NCI-H187 (cell line): ENCODE results near the gene KCNQ1OT1.

Source experiments
- DNase-seq, 2 experiments: peaks; one replicate each; lab custom pipeline; 2025; lab: John Stamatoyannopoulos, UW

The KCNQ1OT1 gene

DNA sequence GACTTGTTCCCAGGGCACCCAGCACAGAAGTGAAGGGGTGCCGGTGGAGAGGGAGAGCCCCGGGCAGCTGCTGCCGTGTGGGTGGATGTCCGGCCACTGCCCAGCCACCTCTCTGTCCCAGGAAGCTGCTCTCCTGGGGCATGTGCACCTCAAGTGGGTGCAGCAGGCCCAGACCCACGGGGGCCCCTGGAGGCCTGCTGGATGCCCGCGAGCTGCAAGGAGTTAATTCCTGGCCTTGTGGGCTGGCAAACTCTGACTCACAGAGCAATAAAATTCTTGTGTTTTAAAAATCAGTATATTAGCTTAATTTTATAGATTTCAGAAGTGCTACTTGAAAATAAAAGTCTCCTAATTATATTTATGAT lies 37.4 kb upstream of the KCNQ1OT1 start:
- DNase-seq = no peak

DNA sequence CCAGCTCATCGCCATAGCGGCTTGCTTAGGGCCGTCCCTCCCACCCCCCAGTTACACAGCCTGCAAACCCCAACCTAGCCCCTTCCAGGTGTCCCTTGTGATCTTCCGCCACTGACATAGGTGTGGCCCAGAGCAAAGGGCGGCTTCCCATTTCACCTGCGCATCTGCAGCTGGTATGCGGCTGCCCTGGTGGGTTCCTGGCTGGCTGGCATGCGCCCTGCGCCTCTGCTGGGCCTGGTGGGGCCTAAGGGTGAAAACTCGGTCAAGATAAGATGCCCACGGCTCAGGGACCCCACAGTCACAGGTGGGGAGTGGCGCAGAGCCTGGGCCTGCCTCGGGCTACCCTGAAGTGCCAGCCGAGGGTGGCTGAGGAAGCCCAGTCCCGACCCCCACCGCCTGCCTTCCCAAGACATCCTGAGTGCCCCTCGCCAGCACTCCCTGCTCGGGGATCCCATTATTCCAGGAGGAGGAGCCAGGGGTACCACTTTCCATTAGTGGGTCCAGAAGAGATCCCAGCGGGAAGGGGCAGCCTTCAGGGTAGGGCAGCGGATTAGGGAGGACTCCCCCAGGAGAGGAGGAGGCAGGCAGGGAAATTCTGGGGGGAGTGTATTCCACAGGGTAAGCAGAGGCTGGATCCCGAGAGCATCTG lies 36.9 kb upstream of the KCNQ1OT1 start:
- no peak for DNase-seq

DNA sequence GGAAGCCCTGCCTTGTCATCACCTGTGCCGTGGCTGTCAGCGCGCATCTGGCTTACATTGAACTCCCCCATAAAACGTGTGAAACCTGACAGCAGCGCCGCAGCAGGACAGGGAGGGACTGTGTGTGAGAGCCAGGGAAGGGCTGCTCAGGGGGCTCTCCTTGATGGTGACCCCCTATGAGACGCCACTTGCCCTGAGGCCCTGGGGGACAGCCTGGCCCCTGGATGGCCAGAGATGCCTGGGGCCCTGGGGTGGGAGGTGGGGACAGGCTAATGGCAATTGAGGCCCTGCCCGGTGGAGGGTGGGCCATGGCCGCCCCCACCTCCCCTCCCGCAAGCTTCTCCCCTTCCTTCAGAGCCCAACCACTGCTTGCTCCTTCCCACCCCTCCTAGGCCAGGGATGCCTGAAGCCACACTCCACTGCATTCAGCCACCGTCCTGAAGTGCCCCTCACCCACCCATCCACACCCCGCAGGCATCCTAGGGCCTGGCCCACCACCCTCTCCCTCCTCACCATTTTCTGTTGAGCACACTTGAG lies 35.3 kb upstream of the KCNQ1OT1 start:
- no peak for DNase-seq

DNA sequence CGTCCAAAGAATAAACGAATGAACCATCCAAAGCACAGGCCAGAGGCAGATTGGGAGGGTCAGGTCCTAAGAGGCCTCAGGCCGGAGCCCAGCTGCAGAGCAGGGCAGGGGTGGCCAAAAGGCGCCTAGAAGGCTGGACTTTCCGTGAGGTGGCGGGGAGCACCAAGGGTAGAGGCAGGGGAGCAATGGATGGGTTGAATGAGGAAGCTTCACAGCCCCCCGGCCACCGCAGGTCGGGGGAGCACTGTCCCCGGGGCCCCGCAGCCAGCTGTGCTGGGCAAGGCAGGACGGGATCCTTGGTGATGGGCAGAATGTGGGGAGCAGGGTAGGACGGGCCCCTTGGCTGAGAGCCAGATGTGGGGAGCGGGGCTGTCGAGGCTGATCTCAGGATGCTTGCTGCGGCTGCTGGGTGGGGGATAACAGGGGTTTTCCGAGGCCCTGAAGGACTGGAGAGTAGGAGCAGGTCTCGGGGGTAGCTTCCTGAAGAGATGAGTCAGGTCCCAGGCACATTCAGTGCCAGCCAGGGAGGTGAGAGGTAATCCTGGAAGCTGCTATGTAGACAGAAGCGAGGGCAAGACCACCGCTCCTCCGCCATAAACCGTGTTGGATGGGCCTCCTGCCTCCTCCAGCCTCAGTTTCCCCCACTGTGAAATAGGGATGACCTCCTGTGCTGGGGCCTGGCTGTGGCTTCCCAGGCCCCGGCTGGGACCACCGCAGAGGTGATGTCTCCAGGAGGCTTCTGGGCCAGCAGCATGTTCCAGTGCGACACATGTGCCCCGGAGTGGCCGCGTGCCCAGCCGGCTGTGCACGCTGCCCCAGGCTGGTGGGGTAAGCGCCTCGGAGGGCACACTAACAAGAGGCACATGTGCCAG lies 34.6 kb upstream of the KCNQ1OT1 start:
- no peak for DNase-seq

DNA sequence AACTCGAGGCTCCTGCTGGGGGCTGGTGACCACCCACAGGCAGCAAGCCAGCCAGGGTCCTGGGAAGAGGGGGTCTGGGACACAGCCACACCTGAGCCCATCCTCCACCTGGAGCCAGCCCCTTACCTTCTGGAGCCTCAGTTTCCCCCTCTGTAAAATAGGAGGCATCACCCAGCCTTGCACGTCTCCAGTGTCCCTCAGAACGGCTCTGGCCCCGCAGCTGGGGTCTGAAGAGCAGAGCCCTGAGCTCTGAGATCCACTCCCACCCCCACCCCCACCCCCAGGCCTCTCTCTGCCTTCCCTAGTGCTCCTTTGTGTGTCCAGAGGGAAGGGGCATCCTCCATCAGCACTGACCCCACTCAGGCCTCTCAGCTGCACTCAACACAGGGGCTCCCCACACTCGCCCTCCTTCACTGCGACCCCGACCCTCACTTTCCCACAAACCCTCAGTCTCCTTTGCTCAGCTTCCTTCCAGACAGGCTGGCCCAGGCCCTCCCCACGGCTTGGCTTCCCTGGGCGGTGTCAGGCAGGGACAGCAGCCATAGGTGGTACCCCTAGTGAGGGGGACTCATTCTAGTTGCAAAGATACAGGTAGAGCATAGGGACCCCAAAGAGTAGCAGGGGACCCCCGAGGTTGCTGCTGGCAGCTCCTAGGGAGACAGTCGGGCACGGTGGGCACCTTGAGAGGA lies 33.3 kb upstream of the KCNQ1OT1 start:
- no peak for DNase-seq

DNA sequence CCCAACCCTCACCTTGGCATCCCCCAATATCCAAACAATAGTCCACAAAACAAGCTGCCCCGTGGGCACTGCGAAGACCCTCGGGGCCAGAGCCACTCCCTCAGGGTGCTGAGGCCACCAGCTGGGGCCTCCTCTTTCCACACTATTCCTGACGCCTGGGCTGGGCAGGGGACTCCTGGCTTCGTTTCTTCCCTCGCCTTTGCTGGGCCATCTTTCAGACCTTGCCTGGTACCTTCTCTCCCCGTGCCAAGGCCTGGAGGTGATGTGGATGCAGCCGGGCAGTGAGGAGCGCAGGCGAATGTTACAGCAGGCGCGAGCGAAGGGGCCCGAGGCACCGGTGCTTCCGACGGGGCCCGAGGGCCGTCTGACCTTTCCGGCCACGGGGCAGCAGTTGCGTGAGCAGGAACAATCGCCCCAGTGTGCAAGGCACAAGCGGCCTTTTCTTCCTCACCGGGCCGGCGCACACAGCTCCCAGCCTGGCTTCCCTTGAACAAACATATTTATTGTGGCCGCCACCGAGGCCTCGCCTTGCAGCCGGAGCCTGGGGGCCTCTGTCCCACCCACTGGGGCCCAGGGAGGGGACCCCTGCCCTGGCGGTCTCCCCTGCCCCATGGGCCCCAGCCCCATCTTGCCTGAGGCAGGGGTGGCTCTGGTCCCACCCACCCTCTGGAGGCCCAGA lies 32.6 kb upstream of the KCNQ1OT1 start:
- no peak for DNase-seq

DNA sequence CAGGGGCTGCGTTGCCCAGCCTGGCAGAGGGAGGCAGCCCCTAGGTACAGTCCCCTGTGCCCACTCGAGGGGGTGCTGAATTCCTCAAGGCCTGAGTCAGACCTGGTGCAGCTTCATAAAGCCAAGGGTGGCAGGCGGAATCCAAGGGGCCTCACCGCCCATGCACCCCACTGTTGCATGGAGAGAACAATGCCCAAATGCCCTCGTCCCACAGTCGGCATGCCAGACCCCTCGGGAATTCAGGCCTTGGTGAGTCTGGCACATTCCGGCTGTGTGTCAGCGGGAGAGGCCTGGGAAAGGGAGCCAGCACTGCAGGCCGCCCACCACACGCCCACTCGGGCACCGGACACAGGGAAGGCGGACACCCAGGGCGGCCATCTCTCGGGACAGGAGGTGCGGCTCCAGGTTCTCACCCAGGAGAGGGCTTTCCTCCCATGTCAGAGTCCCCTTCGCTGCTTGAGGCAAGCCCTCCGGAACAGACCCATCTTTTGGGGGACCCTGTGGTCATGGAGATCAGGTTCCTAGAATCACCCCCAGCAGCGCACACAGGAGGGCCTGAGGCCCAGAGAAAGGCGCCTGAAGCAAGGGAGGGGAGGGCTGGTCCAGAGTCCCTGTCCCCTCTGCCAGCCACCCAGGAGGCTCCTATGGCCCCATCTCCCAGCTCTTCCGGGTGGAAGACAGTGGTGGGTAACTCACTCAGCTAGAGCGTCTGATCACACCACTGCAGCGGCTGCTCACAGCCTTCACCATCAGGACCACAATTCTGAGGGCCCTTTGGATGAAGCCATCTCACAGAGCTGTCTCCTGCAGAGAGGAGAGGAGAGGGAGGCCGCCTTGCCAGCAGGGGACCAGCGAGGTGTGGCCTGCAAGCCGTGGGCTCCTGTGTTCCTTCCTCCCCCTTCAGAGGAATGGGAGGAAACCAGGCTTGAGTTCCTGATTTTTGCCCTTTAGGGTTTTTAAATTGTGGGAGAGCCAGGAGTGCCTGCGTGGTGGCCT lies 31.6 kb upstream of the KCNQ1OT1 start:
- DNase-seq = no peak

DNA sequence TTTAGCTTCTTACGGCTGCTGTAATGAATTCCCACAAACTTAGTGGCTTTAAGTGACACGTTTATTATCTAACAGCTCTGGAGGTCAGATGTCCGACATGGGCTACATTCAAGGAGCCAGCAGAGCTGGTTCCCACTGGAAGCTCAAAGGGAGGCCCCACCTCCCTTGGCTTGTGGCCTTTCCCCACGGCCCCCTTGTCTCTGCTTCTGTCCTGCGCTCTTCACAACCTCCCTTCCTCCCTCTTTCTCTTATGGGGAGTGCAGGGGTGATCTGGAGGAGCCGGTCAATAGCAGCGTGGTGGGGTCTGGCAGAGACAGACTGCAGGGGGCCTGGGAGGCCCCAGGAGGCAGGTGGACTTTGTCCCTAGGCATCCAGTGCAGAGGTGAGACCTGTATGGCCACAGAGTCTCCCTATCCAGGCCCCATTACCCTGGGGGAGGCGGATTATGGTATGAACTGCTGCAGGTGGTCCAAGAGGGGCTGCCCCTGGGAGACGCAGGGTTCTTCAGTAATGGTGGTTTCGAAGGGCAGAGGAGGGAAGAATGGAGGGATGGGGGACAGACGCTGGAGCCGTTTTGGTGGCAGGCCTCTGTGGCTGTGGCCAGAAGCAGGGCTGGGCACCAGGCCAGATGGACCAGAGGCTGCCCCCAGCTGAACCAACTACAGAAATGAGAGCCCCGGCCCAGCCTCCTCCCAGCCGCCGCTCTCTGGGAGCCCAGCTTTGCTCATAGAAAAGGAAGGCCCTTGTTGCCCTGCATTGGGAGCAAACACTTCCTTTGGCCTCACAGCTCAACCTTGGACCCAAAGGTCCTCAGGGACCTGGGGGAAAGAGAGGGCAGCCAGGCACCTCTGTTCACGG lies 30.7 kb upstream of the KCNQ1OT1 start:
- DNase-seq = no peak

DNA sequence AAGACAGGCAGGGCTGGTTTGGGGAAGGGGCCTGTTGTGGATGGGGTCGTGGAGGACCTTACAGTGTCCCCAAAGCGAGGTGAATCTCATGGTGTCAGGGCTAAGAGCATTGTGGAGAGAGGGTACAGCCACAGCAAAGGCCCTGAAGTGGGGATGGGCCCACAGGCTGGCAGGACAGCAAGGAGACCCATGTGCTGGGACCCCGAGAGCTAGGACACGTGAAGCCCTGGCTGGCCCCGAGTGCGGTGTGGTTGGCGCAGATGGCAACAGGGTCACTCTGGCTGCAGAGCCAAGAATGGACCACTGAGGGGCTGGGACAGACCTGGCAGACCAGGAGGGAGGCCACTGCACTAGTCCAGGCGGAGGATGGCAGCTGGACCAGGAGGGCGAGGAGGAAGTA lies 30.0 kb upstream of the KCNQ1OT1 start:
- no peak for DNase-seq

DNA sequence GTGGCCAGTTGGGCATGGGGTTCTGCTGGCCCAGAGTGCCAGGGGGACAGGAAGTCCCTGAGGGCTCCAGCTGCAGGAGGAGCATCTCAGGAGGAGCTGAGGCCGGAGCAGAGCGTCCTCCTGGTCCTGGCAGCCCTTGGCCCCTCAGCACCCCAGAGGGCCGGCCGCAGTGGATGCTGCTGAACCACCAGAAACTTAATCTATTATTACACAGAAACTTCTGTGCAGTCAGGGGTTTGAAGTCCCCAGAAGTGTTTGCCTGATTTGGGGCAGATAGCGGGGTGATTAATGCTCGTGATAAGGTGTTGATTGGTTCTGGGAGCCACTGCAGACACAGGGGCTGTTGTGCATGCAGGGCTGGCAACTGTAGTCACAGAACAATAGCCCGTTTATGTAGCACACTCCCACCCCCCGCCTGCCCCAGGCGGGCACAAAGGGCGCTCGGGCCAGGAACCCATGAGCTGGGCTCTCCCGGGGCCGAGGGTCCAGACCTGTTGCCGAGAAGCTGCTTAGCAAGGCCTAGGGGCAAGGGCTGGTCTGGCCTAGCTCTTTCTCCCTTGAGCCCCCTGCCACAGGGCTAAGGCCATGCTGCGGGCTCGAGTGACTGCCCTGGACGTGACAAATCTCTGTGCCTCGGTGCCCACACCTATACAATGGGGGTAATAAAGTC lies 29.0 kb upstream of the KCNQ1OT1 start:
- DNase-seq = no peak

DNA sequence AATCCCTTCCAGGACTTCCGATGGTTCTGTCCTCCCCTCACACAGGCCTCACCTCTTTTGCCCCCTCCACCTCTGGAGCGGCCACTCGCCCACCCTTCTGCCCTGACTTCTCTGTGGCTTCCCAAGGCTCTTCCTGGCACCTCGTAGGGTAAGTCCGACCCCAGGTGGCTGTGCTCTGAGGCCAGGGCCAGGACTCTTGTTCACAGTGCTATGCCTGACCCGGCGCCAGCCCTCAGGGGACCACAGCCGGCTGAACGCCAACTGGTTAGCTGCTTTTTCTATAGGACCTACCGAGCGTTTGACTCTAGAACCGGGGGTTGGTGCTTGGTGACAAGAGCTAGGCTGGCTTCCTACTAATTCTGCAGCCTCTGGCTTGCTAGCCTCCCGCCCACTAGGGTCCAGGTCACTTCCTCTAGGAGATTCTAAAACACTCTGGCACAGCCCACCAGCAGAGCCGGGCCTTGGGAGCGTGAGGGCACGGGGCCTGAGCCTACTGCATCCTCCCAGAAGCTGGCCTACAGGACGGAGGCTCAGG lies 28.4 kb upstream of the KCNQ1OT1 start:
- no peak for DNase-seq

DNA sequence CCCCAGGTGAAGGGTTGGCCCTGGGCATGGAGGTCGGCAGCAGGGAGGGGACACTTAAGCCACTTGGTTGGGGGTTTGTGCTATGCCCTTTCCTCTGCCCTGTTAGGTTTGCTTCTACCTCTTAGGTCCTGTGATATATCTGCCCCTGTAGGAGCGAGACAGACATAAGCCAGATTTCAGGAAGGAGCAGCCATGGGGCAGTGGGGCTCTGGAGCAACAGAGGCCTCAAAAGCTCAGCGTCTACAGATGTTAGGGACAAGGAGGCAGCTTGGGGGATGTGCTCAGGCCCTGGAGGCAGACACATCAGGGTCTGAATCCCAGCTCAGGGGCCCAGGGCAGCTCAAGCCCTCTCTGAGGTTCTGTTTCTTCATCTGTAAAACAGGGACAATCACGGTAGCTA lies 27.2 kb upstream of the KCNQ1OT1 start:
- no peak for DNase-seq

DNA sequence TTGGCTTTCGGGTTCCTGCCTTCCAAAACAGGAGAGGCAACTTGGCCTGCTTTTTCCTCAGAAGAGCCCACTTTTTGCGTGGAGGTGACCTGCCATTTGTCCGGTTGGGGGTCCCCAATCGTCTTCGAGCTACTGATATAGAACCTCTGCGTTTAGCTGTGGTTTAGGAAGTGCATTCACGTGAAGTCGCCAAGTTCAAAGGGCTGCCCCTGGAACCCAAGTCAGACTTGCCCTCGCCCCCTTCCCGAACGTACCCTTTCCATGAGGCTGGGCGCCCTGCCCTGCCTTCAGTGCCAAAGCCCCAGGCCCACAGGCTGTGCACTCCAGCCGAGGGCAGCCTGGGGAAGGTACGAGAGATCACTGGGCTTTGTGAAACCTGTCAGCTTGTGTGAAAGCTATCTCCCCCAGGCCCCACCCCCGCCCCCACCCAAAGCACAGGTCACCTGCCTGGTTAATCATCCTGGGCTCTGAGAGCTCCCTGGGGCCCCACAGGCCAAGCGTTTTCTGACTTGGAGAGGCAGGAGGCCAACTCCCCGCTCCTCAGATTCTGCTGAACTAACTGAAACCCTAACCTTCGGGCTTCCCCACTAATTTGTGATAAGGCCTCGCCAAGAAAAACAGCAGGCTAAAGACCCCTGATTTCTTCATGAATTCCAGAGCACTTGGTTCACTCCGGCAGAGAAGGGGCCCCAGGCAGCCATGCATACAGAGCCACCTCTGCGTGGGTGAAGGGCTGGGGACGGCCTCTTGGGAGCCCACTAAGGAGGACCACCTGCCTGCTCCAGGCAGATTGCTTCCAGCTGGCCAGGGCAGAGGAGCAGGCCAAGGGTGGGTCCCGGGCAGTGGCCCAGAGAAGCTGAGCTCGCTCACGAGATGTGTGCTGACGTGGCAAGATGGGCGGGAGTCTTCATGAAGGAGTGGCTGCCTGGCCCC lies 25.8 kb upstream of the KCNQ1OT1 start:
- DNase-seq = no peak

DNA sequence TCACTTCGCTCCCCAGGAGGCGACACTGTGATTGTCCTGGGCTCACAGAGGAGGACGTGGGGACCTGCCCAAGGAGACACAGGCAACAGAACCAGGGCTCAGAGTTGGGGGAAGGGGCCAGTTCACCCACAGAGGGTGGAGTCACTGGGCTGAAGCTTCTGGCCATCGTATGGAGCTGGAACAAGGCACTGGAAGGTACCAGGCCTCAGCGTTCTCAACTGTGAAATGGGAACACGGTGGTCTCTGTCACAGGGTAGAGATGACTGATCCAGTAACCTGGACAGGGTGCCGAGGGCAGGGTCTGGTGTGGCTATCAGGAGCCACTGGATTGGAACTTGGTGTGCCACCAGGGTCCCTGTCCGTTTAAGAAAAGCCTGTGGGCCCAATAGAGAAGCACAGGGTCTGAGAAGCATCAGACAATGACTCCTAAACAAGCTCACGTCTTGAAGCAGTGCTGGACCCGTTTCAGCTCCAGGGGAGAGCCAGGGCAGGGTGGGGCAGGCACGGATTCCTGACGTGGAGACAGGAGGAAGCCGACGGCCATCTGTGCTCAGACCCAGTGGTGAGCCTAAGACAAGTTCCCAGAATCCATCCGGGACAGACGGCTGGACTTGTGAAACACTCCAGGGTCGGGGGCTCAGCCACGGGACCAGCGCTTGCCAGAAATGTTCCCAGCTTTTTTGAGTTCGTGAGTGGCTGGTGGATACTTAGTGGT lies 25.0 kb upstream of the KCNQ1OT1 start:
- no peak for DNase-seq

DNA sequence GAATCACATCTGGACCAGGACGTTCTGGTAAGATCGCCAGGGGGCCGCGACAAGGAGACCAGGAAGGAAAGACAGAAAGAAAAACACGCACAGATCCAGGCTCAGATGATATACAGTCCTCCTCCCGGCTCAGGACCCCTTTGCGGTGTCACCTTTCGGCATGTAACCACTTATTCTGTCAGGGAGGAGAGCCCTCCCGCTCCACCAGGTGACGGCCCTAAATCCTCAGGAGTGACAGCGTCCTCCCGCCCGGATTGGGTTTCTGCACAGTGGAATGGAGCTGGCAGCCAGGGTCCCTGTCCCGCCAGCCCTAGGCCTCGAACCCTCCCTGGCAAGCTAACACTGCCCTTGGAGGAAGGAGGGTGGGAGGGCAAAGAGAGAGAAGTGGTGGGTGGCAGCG lies 24.3 kb upstream of the KCNQ1OT1 start:
- no peak for DNase-seq

DNA sequence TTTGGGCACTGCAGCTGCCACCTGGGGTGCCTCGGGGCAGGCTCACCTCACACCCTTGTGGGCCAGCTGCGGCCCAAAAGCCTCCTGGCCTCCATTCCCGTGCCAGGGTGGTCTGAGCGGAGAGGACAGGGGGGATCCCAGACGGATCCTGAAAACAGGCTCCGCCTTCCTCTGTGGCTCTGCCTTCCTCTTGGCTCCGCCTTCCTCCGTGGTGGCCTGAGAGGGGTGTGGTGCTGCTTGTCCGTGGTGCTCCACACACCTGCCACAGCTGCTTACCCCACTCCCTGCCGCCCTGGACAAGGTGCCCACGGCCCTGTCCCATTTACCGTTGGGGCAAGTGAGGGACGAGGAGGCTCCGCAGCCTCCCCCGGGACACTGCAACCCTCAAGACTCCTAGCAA lies 23.2 kb upstream of the KCNQ1OT1 start:
- DNase-seq = no peak

DNA sequence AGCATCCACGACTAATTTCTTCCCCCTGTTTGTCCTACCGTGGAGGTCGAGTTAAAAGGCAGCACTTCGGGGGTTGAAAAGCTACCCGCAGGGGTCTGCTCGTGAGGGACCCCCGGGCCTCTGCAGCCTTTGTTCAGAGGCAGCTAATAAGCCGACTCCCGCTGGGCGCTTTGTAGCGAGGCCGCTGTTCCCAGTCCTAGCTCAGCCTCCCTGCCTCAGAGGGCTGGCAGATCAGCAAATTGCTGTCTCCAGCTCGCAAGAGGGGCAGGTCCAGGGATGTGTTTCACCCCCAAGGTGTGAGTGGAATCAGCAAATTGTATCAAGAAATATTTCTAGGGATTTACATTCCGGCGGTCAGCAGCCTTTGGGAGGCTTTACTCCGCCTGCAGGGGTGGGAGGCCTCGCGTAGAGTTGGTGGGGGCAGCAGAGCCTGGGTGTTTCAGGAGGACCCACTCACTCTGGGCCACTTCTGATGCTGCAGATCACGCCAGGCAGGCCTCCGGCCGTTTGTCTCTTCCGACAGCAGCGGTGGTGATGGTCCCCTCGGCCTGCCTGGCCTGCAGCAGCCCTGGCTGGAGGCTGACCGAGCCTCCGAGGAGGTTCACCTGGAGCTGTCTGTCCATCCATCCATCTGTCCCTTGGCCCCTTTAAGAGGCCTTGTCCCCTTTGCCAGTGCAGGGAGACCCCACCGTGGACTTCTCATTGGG lies 21.6 kb upstream of the KCNQ1OT1 start:
- DNase-seq = no peak
